Measurements from ENCODE around the gene TRDMT1. TPM values are rescaled to one million over a fixed set of nuclear protein-coding genes. Genes with fewer than 3 reads are reported as not detected.
A peak's percentile ranks its signal among the peaks of the same experiment; 100 is the strongest.

TRDMT1 gene
- total RNA-seq, 4 donors from 2014 or later: 4.0 to 24.8 (median 6.4) TPM

GRCh38 chr10:17179002-17179401 is 22.5 kb downstream of the TRDMT1 start:
- TF ChIP-seq POLR2A (IDR thresholded peaks at IDR 0.05): no peak
- no peak for TF ChIP-seq CTCF (IDR thresholded peaks at IDR 0.05)
- H3K27ac ChIP-seq: no peak overlapping the region
- no peak for DNase-seq
- H3K4me1 ChIP-seq: peaks cover 0 to 5% (median 0%) of the 10 kb centered on the region in 4 donors
- no peaks in the 10 kb centered on the region for H3K27me3 ChIP-seq
- H3K9me3 ChIP-seq: no peaks in the 10 kb centered on the region
- H3K36me3 ChIP-seq: no peaks in the 10 kb centered on the region
- H3K4me3 ChIP-seq: no peak overlapping the region

GRCh38 chr10:17178006-17178405 is 23.5 kb downstream of the TRDMT1 start:
- TF ChIP-seq POLR2A (IDR thresholded peaks at IDR 0.05) (no peak), CTCF (IDR thresholded peaks at IDR 0.05) (peak in 3 of 6 experiments; percentile 26 to 53 (median 37))
- Histone ChIP-seq H3K9me3 (no peaks in the 10 kb centered on the region), H3K27ac (no peak overlapping the region), H3K36me3 (no peaks in the 10 kb centered on the region), H3K27me3 (no peaks in the 10 kb centered on the region), H3K4me1 (peaks cover 0 to 5% (median 0%) of the 10 kb centered on the region in 4 donors), H3K4me3 (no peak overlapping the region)
- no peak for DNase-seq

- no peaks in the 10 kb centered on the region for H3K9me3 ChIP-seq
- no peak for DNase-seq
- no peak overlapping the region for H3K4me3 ChIP-seq
- no peaks in the 10 kb centered on the region for H3K36me3 ChIP-seq
- H3K27me3 ChIP-seq: no peaks in the 10 kb centered on the region
- TF ChIP-seq POLR2A (IDR thresholded peaks at IDR 0.05) (no peak), CTCF (IDR thresholded peaks at IDR 0.05) (no peak)
- H3K27ac ChIP-seq: no peak overlapping the region
- H3K4me1 ChIP-seq: peaks cover 0 to 5% (median 0%) of the 10 kb centered on the region in 4 donors
These were observed 24.5 kb downstream of the TRDMT1 start for GRCh38 chr10:17177014-17177413.

- no peak overlapping the region for H3K27ac ChIP-seq
- peaks cover 0 to 5% (median 0%) of the 10 kb centered on the region in 4 donors for H3K4me1 ChIP-seq
- no peak overlapping the region for H3K4me3 ChIP-seq
- DNase-seq: no peak
- H3K36me3 ChIP-seq: no peaks in the 10 kb centered on the region
- H3K27me3 ChIP-seq: no peaks in the 10 kb centered on the region
- TF ChIP-seq POLR2A (IDR thresholded peaks at IDR 0.05) (no peak), CTCF (IDR thresholded peaks at IDR 0.05) (no peak)
- no peaks in the 10 kb centered on the region for H3K9me3 ChIP-seq
These were observed 25.4 kb downstream of the TRDMT1 start for GRCh38 chr10:17176091-17176490.

- H3K4me3 ChIP-seq: no peak overlapping the region
- TF ChIP-seq POLR2A (IDR thresholded peaks at IDR 0.05) (no peak), CTCF (IDR thresholded peaks at IDR 0.05) (no peak)
- DNase-seq: no peak
- no peaks in the 10 kb centered on the region for H3K36me3 ChIP-seq
- peaks cover 0 to 5% (median 0%) of the 10 kb centered on the region in 4 donors for H3K4me1 ChIP-seq
- no peaks in the 10 kb centered on the region for H3K9me3 ChIP-seq
- no peak overlapping the region for H3K27ac ChIP-seq
- H3K27me3 ChIP-seq: no peaks in the 10 kb centered on the region
These were observed 25.9 kb downstream of the TRDMT1 start for GRCh38 chr10:17175551-17175950.

GRCh38 chr10:17174626-17175025 is 26.8 kb downstream of the TRDMT1 start:
- no peak overlapping the region for H3K4me3 ChIP-seq
- peaks cover 0 to 5% (median 0%) of the 10 kb centered on the region in 4 donors for H3K4me1 ChIP-seq
- no peak for DNase-seq
- H3K9me3 ChIP-seq: no peaks in the 10 kb centered on the region
- H3K27ac ChIP-seq: no peak overlapping the region
- no peaks in the 10 kb centered on the region for H3K27me3 ChIP-seq
- TF ChIP-seq POLR2A (IDR thresholded peaks at IDR 0.05) (no peak), CTCF (IDR thresholded peaks at IDR 0.05) (no peak)
- H3K36me3 ChIP-seq: no peaks in the 10 kb centered on the region
